OCI-LY3 (cell line): Measurements from ENCODE around the gene TYW1.
A peak's percentile ranks its signal among the peaks of the same experiment; 100 is the strongest.
"Not testable (repeated sequence)": the region's sequence is repeated elsewhere in the genome, so short reads cannot be mapped to it uniquely, and the experiment has no call there.

Experiments
- H2AFZ ChIP-seq: fragments of 200-600, 300-600 bp; shearing (Covaris generic); 2 replicates; pipeline ENCODE4 v1.6.0; 2014; ENCODE audit warnings: antibody characterized with exemption, low read depth, low read length
- H3K27ac ChIP-seq: fragments of 200-600, 300-600 bp; sonication (generic); 2 replicates; pipeline ENCODE4 v1.5.1; 2014; ENCODE audit warnings: mild to moderate bottlenecking, low read length, moderate library complexity, mixed read lengths
- H3K27me3 ChIP-seq: fragments of 200-600, 300-600 bp; sonication (generic); 2 replicates; pipeline ENCODE4 v1.6.1; 2014; ENCODE audit warnings: low read depth, low read length, mixed read lengths
- H3K36me3 ChIP-seq: fragments of 200-600, 300-600 bp; sonication (generic); replicated peaks from 2 replicates; pipeline ENCODE3; 2014; ENCODE audit warnings: low read depth, low read length, mixed read lengths
- H3K4me1 ChIP-seq: fragments of 300-600, 200-600 bp; sonication (generic); 2 replicates; pipeline ENCODE4 v1.6.1; 2014; ENCODE audit warnings: low read length, mixed read lengths
- H3K4me2 ChIP-seq: fragments of 200-600, 300-600 bp; sonication (generic); 2 replicates; pipeline ENCODE4 v1.6.1; 2014; ENCODE audit warnings: low read length, mixed read lengths
- H3K4me3 ChIP-seq: fragments of 300-600, 200-600 bp; sonication (generic); 2 replicates; pipeline ENCODE4 v1.5.1; 2014; ENCODE audit warnings: antibody characterized with exemption, mild to moderate bottlenecking, low read length, moderate library complexity
- H3K79me2 ChIP-seq: fragments of 300-600, 200-600 bp; shearing (Covaris generic); 2 replicates; pipeline ENCODE4 v1.6.1; 2014; ENCODE audit warnings: mild to moderate bottlenecking, low read length, mixed read lengths
- H3K9ac ChIP-seq: fragments of 300-600, 200-600 bp; shearing (Covaris generic); 2 replicates; pipeline ENCODE4 v1.6.0; 2014; ENCODE audit warnings: mild to moderate bottlenecking, low read length, moderate library complexity
- H3K9me3 ChIP-seq: fragments of 200-600, 300-600 bp; shearing (Covaris generic); 2 replicates; pipeline ENCODE4 v1.6.1; 2014; ENCODE audit warnings: low read length, mixed read lengths; ENCODE audit not compliant: insufficient read depth
- H4K20me1 ChIP-seq: fragments of 200-600, 300-600 bp; sonication (generic); 2 replicates; pipeline ENCODE4 v1.6.1; 2016; ENCODE audit warnings: low read length, mixed read lengths; ENCODE audit not compliant: insufficient read depth
- EZH2phosphoT487 ChIP-seq: fragments of 200-600 bp; shearing (Covaris generic); IDR thresholded peaks from 2 replicates; pipeline ENCODE4 v1.6.1; 2018; ENCODE audit warnings: antibody characterized with exemption, mixed run types, low read depth
- TF ChIP-seq, protein P1 (sequence below): fragments of 200-600, 300-600 bp; sonication (generic); IDR thresholded peaks from 2 replicates; pipeline ENCODE4 v1.5.1; 2014; ENCODE audit warnings: antibody characterized with exemption, low read length, low read depth

The TYW1 gene

GRCh38 chr7:66994691-66995049 is 2.0 kb upstream of the TYW1 start:
- H3K9ac ChIP-seq: peak overlapping the region; percentile 74
- H3K4me1 ChIP-seq, H3K36me3 ChIP-seq, H3K27me3 ChIP-seq, H3K9me3 ChIP-seq, H4K20me1 ChIP-seq: not testable (repeated sequence)
- peaks cover 31% of the 10 kb centered on the region for H3K79me2 ChIP-seq
- 0 out of 2 replicates have a peak overlapping the region, but pooled peaks have one; percentile 41 for H2AFZ ChIP-seq
- peak overlapping the region; percentile 83 for H3K4me3 ChIP-seq
- peak overlapping the region; percentile 67 for H3K27ac ChIP-seq
- TF ChIP-seq, protein P1, sequence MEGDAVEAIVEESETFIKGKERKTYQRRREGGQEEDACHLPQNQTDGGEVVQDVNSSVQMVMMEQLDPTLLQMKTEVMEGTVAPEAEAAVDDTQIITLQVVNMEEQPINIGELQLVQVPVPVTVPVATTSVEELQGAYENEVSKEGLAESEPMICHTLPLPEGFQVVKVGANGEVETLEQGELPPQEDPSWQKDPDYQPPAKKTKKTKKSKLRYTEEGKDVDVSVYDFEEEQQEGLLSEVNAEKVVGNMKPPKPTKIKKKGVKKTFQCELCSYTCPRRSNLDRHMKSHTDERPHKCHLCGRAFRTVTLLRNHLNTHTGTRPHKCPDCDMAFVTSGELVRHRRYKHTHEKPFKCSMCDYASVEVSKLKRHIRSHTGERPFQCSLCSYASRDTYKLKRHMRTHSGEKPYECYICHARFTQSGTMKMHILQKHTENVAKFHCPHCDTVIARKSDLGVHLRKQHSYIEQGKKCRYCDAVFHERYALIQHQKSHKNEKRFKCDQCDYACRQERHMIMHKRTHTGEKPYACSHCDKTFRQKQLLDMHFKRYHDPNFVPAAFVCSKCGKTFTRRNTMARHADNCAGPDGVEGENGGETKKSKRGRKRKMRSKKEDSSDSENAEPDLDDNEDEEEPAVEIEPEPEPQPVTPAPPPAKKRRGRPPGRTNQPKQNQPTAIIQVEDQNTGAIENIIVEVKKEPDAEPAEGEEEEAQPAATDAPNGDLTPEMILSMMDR: peak; percentile 47
- H3K4me2 ChIP-seq: peak overlapping the region; percentile 66

DNA sequence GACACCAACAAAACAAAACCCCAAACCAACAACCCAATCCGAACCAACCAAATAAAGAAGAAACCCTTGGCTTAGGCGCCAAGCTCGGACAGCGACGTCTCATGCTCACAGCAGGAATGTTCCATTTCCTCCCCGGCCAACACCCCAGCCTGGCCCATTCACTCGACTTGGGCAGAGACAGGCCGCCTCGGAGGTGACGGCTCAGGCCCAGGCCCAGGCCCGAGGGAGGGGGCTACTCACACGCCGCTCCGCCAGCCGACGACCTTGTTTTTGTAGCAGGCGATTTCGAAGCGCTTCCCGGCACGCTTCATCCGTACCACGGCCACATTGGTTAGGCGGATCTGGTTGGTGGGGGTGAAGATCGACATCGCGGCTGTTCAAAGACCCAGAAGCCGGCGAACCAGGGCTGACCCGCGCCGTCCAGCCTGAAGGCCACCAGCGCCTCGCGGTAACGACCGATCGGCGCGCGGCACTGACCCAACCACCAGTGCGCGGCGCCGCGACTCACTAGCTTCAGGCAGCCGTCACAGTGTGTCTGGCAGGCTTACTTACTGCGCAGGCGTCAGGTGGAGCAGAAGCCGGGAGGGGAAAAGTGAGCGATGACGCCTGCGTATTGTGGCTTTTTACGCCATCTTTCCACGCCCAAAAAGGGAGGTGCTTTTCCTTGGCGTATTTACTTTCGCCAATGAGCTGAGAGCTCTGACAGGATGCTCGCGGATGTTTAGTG is 1.4 kb upstream of the TYW1 start, which contains the start of gene SBDS:
Gene SBDS (minus strand): TSS at position 537 of the 727 bp plus-strand sequence. CDS start 169 bp downstream, at position 368.
- peak within 1 kb of the TSS; percentile 67 for H3K27ac ChIP-seq
- H3K9ac ChIP-seq: peak within 1 kb of the TSS; percentile 74
- H3K9me3 ChIP-seq, H3K27me3 ChIP-seq, H3K4me1 ChIP-seq, H3K36me3 ChIP-seq, H4K20me1 ChIP-seq: not testable (repeated sequence)
- peak within 1 kb of the TSS; percentile 41; the same call in 1 of the 2 replicates for H2AFZ ChIP-seq
- H3K79me2 ChIP-seq: peaks cover 31% of the 10 kb centered on the region
- H3K4me3 ChIP-seq: peak within 1 kb of the TSS; percentile 84
- H3K4me2 ChIP-seq: peak within 1 kb of the TSS; percentile 66

DNA sequence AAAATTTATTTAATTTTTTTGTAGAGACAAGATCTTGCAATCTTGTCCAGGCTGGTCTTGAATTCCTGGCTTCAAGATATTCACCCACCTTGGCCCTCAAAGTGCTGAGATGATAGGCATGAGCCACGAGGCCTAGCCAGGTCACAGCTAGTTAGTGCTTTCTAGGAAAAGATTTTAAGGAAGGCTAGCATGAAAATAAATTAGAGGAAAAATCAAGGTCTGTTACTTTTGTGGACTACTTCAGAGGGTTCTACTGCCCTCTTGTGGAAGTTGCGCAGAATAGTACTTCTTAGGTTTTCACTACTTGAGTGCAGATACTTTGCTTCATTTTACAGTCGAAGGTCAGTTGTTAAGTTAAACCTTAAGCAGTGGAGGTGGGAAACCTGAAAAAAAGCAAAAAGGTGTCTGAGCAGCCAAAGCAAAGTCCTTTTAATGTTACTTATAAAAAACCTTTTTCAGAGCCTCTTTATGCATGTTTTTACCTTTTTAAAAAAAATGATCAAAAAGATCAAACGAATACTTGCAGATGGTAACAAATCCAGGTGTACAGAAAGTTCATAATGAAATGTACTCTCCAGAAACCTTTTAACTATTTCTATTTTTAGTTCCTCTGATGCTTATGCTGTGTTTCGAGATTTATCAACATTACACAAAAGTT is 4.1 kb downstream of the TYW1 start:
- not testable (repeated sequence) for H3K4me1 ChIP-seq, H3K9ac ChIP-seq, H2AFZ ChIP-seq, H3K9me3 ChIP-seq, H3K27me3 ChIP-seq, H3K27ac ChIP-seq, H3K4me3 ChIP-seq, H4K20me1 ChIP-seq, H3K36me3 ChIP-seq, H3K4me2 ChIP-seq
- peaks cover 18% of the 10 kb centered on the region for H3K79me2 ChIP-seq
- TF ChIP-seq, protein P1: peak; percentile 15; the same call in 1 of the 2 replicates

GRCh38 chr7:67004145-67004544 is 7.5 kb downstream of the TYW1 start:
- H3K4me3 ChIP-seq, H3K4me1 ChIP-seq, H3K4me2 ChIP-seq, H2AFZ ChIP-seq, H3K27me3 ChIP-seq, H3K27ac ChIP-seq, H3K9me3 ChIP-seq, H3K79me2 ChIP-seq, H4K20me1 ChIP-seq, H3K36me3 ChIP-seq, H3K9ac ChIP-seq: not testable (repeated sequence)

DNA sequence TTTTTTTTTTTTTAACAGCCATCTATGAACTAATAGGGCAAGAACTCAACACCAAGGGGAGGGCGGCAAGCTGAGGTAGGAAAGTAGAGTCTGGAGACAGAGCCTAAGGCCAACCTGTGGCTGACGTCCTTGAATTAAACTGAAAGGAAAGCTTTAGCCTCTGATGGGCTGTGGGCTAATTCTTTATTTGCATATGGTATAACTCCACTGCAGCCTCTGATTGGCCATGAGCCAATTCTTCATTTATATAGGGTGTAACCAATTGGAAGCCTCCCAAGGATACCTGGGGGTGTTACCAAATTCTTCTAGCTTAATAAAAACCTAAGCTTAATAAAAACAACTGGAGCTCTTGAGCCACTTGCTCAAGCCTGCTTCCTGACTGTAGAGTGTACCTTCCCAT is 10.3 kb downstream of the TYW1 start:
- Histone ChIP-seq H3K79me2 (0 out of 2 replicates have a peak, but pooled peaks cover 4% of the 10 kb centered on the region), H3K9ac (no peak overlapping the region), H3K27ac (no peak overlapping the region), H3K4me1 (no peaks in the 10 kb centered on the region), H3K4me3 (no peak overlapping the region), H3K9me3 (no peaks in the 10 kb centered on the region), H3K27me3 (no peaks in the 10 kb centered on the region), H3K36me3 (peaks cover 2% of the 10 kb centered on the region), H4K20me1 (no peaks in the 10 kb centered on the region), H3K4me2 (no peak overlapping the region), H2AFZ (no peak overlapping the region)
- TF ChIP-seq, protein P1: no peak
- TF ChIP-seq EZH2phosphoT487: no peak
